Stimulated activated CD8-positive, alpha-beta memory T cell treated with anti-CD3 and anti-CD28 coated beads, Interleukin-15, amount 100 ng/mL, for 4 hours (primary cell): Measurements from ENCODE around the gene CMTM7.
"Not testable (repeated sequence)": the region's sequence is repeated elsewhere in the genome, so short reads cannot be mapped to it uniquely, and the experiment has no call there.

Experiments
- DNase-seq, 2 donors: peaks; one replicate each; pipeline ENCODE4 v3.0.0-alpha.2; 2020; ENCODE audit warnings: low read depth in 2 of 2

CMTM7 gene

DNA sequence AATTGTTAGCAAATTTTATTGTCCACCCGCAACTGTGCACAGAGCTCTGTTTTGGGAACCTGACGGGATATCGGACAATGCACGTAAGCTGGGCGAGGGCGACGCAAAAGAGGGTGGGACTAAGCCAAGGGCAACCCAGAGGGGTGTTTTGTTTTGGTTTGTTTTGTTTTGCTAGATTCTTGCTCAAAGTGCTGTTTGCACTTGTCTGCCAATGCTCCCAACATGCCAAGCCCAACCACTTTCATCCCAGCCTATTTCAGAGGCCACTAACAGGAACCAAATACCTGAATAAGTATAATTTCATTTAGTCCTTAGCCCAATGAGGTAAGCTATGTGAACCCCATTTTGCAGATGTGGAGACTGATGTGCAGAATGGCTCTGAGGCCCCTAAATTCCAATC is 9.7 kb upstream of the CMTM7 start:
- no peak for DNase-seq

DNA sequence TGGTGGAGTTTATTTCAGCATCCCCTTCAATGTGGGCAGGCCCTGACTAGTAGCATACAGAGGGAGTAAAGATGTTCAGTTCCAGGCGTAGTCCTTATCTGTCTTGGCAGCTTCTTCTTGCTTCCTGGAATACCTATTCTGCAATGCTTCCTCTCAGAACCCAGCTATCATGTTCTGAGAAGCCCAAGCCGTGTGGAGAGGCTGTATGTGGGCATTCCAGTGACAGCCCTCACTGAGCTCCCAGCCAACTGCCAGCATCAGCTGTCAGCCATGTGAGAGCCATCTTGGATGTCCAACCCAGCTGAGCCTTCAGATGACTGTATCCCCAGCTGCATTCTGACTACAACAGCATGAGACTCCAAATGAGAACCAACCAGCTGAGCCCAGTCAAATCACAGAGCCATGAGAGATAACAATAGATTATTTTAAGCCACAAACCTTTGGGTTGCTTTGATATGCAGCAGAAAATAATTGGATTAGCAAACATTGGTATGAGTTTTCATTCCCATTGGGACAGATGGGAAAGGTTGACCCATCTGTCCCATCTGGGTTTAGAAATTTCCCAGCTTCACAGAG is 8.4 kb upstream of the CMTM7 start:
- DNase-seq, result no peak

- no peak for DNase-seq
Measured at GRCh38 chr3:32384938-32385337, 6.7 kb upstream of the CMTM7 start.

DNA sequence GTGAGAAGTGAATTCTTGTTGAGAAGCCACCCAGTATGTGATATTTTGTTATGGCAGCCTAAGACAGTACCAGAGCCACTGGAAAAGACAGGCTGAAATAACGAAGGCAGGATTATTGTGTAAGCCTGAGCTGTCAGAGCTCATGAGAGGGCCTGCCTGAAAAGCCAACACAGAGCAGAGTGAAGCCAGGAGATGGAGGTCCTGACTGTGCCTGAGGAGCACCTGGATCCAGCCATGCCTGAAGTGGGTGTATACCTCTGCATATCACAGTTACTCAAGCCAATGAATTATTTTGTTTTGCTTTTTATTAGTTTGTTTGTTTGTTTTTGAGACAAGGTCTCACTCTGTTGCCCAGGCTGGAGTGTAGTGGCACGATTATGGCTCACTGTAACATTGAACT is 4.1 kb upstream of the CMTM7 start:
- DNase-seq, result no peak

DNA sequence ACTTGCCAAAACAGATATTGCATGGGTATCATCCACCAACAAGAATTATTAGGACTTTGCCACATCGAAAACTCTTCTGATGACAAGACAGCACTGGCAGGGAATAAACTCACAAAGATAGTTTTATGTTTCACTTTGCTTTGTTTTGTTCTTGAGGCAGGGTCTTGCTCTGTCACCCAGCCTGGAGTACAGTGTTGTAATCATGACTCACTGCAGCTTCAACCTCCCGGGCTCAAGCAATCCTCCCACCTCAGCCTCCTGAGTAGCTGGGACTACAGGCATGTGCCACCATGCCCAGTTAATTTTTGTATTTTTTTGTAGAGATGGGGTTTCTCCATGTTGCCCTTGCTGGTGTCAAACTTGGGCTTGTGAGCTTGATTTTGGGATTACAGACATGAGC is 2.1 kb upstream of the CMTM7 start:
- not testable (repeated sequence) for DNase-seq

DNA sequence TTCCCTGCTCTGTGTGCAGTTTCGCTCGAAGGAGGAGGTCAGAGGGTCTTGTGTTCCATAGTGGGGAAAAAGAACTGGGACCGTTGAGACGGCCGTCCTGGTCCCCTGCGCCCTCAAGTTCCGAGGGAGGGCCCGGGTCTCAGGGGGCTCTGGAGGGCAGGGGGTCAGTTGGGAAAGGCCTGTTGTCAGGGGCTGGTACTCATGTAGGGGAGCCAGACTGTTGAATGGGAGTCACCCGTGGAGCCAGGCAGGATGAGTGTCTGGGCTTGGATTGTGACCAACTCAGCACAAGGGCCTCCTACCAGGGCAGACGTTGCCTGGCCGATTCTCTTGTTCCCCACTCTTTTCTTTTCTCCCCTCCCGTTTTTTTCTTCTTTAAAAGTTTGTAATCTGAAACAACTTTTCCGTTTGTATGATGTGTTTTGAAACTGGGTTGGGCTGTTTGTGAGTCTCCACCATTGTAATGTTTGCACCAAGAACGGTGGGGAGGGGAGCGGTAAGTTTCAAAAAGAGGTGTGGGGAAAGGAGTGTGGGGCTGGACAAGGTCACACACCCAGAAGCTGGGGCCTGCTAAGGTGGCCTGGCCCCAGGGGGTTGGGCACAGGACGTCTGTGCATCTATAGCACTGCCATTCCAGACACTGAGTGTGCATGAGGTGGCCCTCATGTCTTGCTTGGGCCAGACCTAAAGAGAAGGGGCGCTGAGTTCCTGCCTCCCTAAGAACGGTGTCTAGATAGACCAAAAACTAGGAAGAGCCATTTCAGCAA is 1.1 kb downstream of the CMTM7 start:
- DNase-seq, result no peak

- DNase-seq, result no peak
Measured at GRCh38 chr3:32395496-32395895, 3.8 kb downstream of the CMTM7 start.

GRCh38 chr3:32397941-32398340 is 6.3 kb downstream of the CMTM7 start:
- no peak for DNase-seq

DNA sequence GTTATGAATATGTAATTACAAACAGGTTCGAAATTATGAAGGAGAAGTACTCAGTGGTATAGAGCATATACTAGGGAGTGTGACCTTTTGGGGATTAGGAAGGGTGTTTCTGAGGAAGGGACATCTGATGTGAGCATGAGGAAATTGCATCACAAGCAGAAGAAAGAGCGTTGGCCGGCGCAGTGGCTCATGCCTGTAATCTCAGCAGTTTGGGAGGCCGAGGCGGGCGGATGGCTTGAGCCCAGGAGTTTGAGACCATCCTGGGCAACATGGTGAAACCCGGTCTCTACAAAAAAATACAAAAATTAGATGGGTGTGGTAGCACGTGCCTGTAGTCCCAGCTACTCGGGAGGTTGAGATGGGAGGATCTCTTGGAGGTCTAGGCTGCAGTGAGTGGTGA is 6.9 kb downstream of the CMTM7 start:
- no peak for DNase-seq

DNA sequence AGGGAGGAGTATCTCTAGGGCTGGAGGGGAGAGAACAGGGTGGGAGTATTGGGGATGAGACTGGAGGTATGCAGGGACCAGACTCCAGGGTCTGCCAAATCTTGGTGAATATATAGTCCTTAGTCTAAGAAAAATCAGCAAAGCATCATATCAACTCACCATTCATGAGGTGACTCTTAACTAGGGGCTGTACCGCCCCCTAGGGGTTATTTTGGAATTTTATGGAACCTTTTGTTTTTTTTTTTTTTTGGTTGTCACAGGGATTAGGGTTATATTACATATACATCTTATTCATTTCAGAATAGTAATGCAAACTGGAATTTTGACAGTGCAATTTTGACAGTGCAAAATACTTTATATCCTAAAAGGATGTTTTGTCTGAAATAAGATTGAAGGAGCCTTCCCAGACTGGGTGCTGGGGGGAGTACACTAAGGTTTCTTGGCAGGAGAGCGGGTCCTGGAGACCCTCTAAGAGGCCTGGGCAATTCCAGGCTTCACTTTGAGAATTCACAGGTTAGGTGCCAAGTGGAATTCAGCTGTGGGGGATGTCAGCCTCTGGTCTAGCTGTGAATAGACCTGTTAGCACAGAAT is 7.5 kb downstream of the CMTM7 start:
- no peak for DNase-seq

DNA sequence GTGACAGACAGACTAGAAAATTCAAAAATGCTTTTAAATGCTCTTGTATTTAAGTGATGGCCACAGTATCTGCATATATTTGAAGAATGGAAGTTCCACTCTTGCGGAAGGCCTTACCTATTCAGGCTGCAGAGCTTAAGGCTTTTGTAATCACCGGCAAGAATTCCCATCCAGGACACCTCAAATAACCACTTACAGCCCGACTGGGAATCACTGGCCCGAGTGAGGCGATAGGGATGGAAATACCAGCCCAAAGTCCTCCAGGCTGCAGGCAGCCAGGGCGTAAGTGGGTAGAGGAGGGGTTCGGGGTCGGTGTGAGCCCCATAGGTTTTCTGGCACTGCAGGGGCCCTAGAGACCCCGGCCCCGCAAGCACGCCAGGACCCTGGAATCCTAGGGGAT is 9.5 kb downstream of the CMTM7 start:
- DNase-seq, result no peak

- DNase-seq, result peak in 1 of 2 donors; percentile 17
Measured at GRCh38 chr3:32401556-32402081, 10.0 kb downstream of the CMTM7 start.

- no peak for DNase-seq
Measured at GRCh38 chr3:32403663-32404062, 12.0 kb downstream of the CMTM7 start.

- no peak for DNase-seq
Measured at GRCh38 chr3:32404714-32405113, 13.1 kb downstream of the CMTM7 start.

- DNase-seq, result no peak
Measured at GRCh38 chr3:32405155-32405554, 13.5 kb downstream of the CMTM7 start.

DNA sequence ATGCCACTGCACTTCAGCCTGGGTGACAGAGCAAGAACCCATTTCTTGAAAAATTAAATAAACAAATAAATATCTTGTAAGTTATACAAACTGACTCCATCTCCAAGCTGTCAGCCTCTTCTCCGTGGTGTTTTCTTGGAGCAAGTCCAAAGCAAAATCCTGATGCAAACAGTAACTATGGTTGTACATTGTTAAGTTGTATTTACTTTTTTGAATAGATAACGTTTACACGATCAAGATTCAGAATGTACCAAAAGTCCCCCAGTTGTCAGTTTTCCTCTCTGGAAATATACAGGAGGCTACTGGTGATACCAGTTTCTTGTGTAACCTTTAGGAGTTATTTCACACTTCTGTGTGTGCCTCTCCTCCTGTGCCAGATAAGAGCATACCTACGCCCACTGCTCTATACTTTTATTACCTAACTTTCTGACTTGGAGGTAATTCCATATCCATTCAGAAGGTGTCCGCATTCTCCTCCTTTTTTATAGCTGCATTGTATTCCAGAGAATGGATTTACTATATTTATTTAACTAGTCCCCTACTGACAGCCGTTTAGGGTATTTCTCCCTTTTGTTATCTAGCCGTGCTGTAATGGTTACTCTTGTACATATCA is 14.2 kb downstream of the CMTM7 start:
- DNase-seq, result no peak

- no peak for DNase-seq
Measured at GRCh38 chr3:32406486-32407408, 15.1 kb downstream of the CMTM7 start.

- no peak for DNase-seq
Measured at GRCh38 chr3:32410367-32411246, 19.0 kb downstream of the CMTM7 start.

DNA sequence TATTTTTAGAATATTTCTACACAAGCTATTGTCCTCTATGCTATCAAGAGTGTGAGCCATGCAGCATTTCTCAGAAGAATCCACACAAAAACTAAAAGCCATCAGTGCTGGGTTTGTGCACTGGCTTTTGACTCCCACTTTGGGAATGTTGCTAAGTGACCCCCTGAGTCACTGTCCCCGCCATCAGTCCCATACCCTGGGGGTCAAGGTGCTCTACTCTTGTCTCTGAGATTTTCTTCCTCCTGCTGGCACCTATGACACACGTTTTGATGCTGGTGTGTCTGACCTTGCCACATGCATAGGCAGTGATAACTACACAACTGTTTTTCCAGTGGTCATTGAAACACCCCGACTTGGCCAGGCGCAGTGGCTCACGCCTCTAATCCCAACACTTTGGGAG is 19.8 kb downstream of the CMTM7 start:
- no peak for DNase-seq

- DNase-seq, result no peak
Measured at GRCh38 chr3:32412887-32413286, 21.2 kb downstream of the CMTM7 start.
